SK-N-MC (cell line): ENCODE results near the gene ADCK1.

ENCODE experiments used
- DNase-seq: peaks from one replicate; pipeline ENCODE4 v3.0.0-alpha.2; 2011; ENCODE audit warnings: low read depth, low spot score
- H3K27ac ChIP-seq: fragments of 200-600 bp; sonication (generic); 2 replicates; pipeline ENCODE4 v1.5.1; 2016; ENCODE audit warnings: mixed run types
- H3K36me3 ChIP-seq: fragments of 200-600 bp; sonication (generic); 2 replicates; pipeline ENCODE4 v1.6.1; 2017; ENCODE audit warnings: antibody characterized with exemption, low read length, mixed read lengths; ENCODE audit not compliant: insufficient read depth
- H3K4me3 ChIP-seq: fragments of 200-600 bp; sonication (generic); 2 replicates; pipeline ENCODE4 v1.5.1; 2016
- H3K9ac ChIP-seq: fragments of 200-600 bp; sonication (generic); 2 replicates; pipeline ENCODE4 v1.8.0; 2017; ENCODE audit warnings: mixed run types, mixed read lengths; ENCODE audit not compliant: insufficient read length
- H3K9me3 ChIP-seq: fragments of 200-600 bp; sonication (generic); 2 replicates; pipeline ENCODE4 v1.6.1; 2017; ENCODE audit warnings: low read depth, mild to moderate bottlenecking, antibody characterized with exemption, low read length, moderate library complexity, mixed read lengths
- EZH2 ChIP-seq: fragments of 200-600 bp; sonication (generic); IDR thresholded peaks from one replicate; pipeline ENCODE4 v1.6.1; 2017; ENCODE audit warnings: antibody characterized with exemption
- FOXP2 ChIP-seq: optimal IDR thresholded peaks from 2 replicates; pipeline ENCODE3; 2011; ENCODE audit warnings: mild to moderate bottlenecking, moderate library complexity; ENCODE audit not compliant: insufficient read depth; ENCODE audit errors: extremely low read length, control extremely low read depth
- POLR2AphosphoS5 ChIP-seq: IDR thresholded peaks from 2 replicates; pipeline ENCODE4 v1.6.1; 2012; ENCODE audit warnings: mild to moderate bottlenecking, low read depth, low read length, borderline replicate concordance

ADCK1 gene

GRCh38 chr14:77866932-77867331 is 67.0 kb downstream of the ADCK1 start:
- Histone ChIP-seq H3K9ac (no peak overlapping the region), H3K36me3 (no peaks in the 10 kb centered on the region), H3K9me3 (no peaks in the 10 kb centered on the region), H3K4me3 (no peak overlapping the region), H3K27ac (no peak overlapping the region)
- no peak for DNase-seq
- TF ChIP-seq EZH2 (no peak), FOXP2 (no peak)

- H3K4me3 ChIP-seq: no peak overlapping the region
- no peaks in the 10 kb centered on the region for H3K9me3 ChIP-seq
- H3K9ac ChIP-seq: no peak overlapping the region
- H3K36me3 ChIP-seq: no peaks in the 10 kb centered on the region
- DNase-seq: no peak
- no peak for TF ChIP-seq EZH2
- TF ChIP-seq POLR2AphosphoS5: no peak
- no peak for TF ChIP-seq FOXP2
- H3K27ac ChIP-seq: no peak overlapping the region
Observed at GRCh38 chr14:77867476-77867875, 67.6 kb downstream of the ADCK1 start.

GRCh38 chr14:77868552-77869285 is 68.8 kb downstream of the ADCK1 start:
- H3K4me3 ChIP-seq: no peak overlapping the region
- no peak overlapping the region for H3K9ac ChIP-seq
- no peak overlapping the region for H3K27ac ChIP-seq
- H3K36me3 ChIP-seq: no peaks in the 10 kb centered on the region
- no peak for DNase-seq
- TF ChIP-seq EZH2 (no peak), FOXP2 (no peak), POLR2AphosphoS5 (no peak)
- no peaks in the 10 kb centered on the region for H3K9me3 ChIP-seq

- Histone ChIP-seq H3K9me3 (no peaks in the 10 kb centered on the region), H3K36me3 (no peaks in the 10 kb centered on the region), H3K27ac (no peak overlapping the region), H3K9ac (no peak overlapping the region), H3K4me3 (no peak overlapping the region)
- DNase-seq: no peak
- TF ChIP-seq EZH2 (no peak), FOXP2 (no peak), POLR2AphosphoS5 (no peak)
Observed at GRCh38 chr14:77869340-77869739, 69.4 kb downstream of the ADCK1 start.

- H3K36me3 ChIP-seq: no peaks in the 10 kb centered on the region
- H3K4me3 ChIP-seq: no peak overlapping the region
- H3K27ac ChIP-seq: no peak overlapping the region
- H3K9me3 ChIP-seq: no peaks in the 10 kb centered on the region
- no peak for DNase-seq
- TF ChIP-seq POLR2AphosphoS5 (no peak), EZH2 (no peak), FOXP2 (no peak)
- no peak overlapping the region for H3K9ac ChIP-seq
Observed at GRCh38 chr14:77870646-77871045, 70.7 kb downstream of the ADCK1 start.

GRCh38 chr14:77872152-77872551 is 72.2 kb downstream of the ADCK1 start:
- no peaks in the 10 kb centered on the region for H3K36me3 ChIP-seq
- no peak overlapping the region for H3K27ac ChIP-seq
- no peak overlapping the region for H3K9ac ChIP-seq
- no peak overlapping the region for H3K4me3 ChIP-seq
- TF ChIP-seq POLR2AphosphoS5: no peak
- TF ChIP-seq EZH2: no peak
- TF ChIP-seq FOXP2: no peak
- no peak for DNase-seq
- no peaks in the 10 kb centered on the region for H3K9me3 ChIP-seq

GRCh38 chr14:77872983-77873382 is 73.1 kb downstream of the ADCK1 start:
- TF ChIP-seq FOXP2 (no peak), POLR2AphosphoS5 (no peak), EZH2 (no peak)
- no peak overlapping the region for H3K9ac ChIP-seq
- no peak overlapping the region for H3K27ac ChIP-seq
- H3K4me3 ChIP-seq: no peak overlapping the region
- H3K9me3 ChIP-seq: no peaks in the 10 kb centered on the region
- H3K36me3 ChIP-seq: no peaks in the 10 kb centered on the region
- DNase-seq: no peak

- H3K9me3 ChIP-seq: no peaks in the 10 kb centered on the region
- no peaks in the 10 kb centered on the region for H3K36me3 ChIP-seq
- no peak overlapping the region for H3K9ac ChIP-seq
- no peak overlapping the region for H3K4me3 ChIP-seq
- TF ChIP-seq EZH2: no peak
- no peak for TF ChIP-seq FOXP2
- no peak for TF ChIP-seq POLR2AphosphoS5
- H3K27ac ChIP-seq: no peak overlapping the region
- DNase-seq: no peak
Observed at GRCh38 chr14:77878783-77879182, 78.9 kb downstream of the ADCK1 start.

- Histone ChIP-seq H3K36me3 (no peaks in the 10 kb centered on the region), H3K9me3 (no peaks in the 10 kb centered on the region), H3K27ac (no peak overlapping the region), H3K9ac (no peak overlapping the region), H3K4me3 (no peak overlapping the region)
- TF ChIP-seq FOXP2 (no peak), EZH2 (no peak), POLR2AphosphoS5 (no peak)
- no peak for DNase-seq
Observed at GRCh38 chr14:77880056-77880455, 80.1 kb downstream of the ADCK1 start.
